ENCODE measurements around the gene CLIP3. TPM values are rescaled to one million over a fixed set of nuclear protein-coding genes. Genes with fewer than 3 reads are reported as not detected.

The CLIP3 gene
- total RNA-seq, 4 donors from 2014 or later: 2.1 to 42.3 (median 4.8) TPM

GRCh38 chr19:36040495-36040894 is 7.8 kb upstream of the CLIP3 start:
- TF ChIP-seq CTCF (IDR thresholded peaks at IDR 0.05): no peak
- TF ChIP-seq POLR2A (IDR thresholded peaks at IDR 0.05): no peak
- WGBS, 2 donors: 80 to 82% methylated on average over 6 of the region's 6 CpGs

GRCh38 chr19:36031308-36031707 is 1.4 kb downstream of the CLIP3 start:
- 88 to 96% methylated on average over 6 of the region's 6 CpGs for WGBS, 2 donors
- intact Hi-C loops (cut with DNase I; ENCODE audit: low total_unique reads): no loop called here
- DNase-seq (ENCODE audit: low spot score in 2 of 2): no peak
- TF ChIP-seq POLR2A (IDR thresholded peaks at IDR 0.05) (no peak), CTCF (IDR thresholded peaks at IDR 0.05) (no peak)
- no peak overlapping the region for H3K4me3 ChIP-seq (ENCODE audit: low read depth, poor library complexity, severe bottlenecking)

More at GRCh38 chr19:36040495-36040894, 7.8 kb upstream of the CLIP3 start:
- DNase-seq (ENCODE audit: low spot score in 2 of 2): no peak
- intact Hi-C loops (cut with DNase I; ENCODE audit: low total_unique reads): no loop called here
- no peak overlapping the region for H3K4me3 ChIP-seq (ENCODE audit: low read depth, poor library complexity, severe bottlenecking)

GRCh38 chr19:36030264-36031148 is 2.2 kb downstream of the CLIP3 start:
- TF ChIP-seq POLR2A (IDR thresholded peaks at IDR 0.05) (no peak), CTCF (IDR thresholded peaks at IDR 0.05) (no peak)
- intact Hi-C loops (cut with DNase I; ENCODE audit: low total_unique reads): no loop called here
- 71 to 72% methylated on average over 8 of the region's 8 CpGs for WGBS, 2 donors
- H3K4me3 ChIP-seq (ENCODE audit: low read depth, poor library complexity, severe bottlenecking): no peak overlapping the region
- DNase-seq (ENCODE audit: low spot score in 2 of 2): no peak

- WGBS, 2 donors: 74 to 76% methylated on average over 10 of the region's 10 CpGs
- intact Hi-C loops (cut with DNase I; ENCODE audit: low total_unique reads): no loop called here
- H3K4me3 ChIP-seq (ENCODE audit: low read depth, poor library complexity, severe bottlenecking): no peak overlapping the region
- TF ChIP-seq POLR2A (IDR thresholded peaks at IDR 0.05): no peak
- no peak for TF ChIP-seq CTCF (IDR thresholded peaks at IDR 0.05)
- DNase-seq (ENCODE audit: low spot score in 2 of 2): no peak
These were observed 4.2 kb downstream of the CLIP3 start for GRCh38 chr19:36028313-36029041.

- no peak overlapping the region for H3K4me3 ChIP-seq (ENCODE audit: low read depth, poor library complexity, severe bottlenecking)
- DNase-seq (ENCODE audit: low spot score in 2 of 2): no peak
- intact Hi-C loops (cut with DNase I; ENCODE audit: low total_unique reads): no loop called here
- TF ChIP-seq CTCF (IDR thresholded peaks at IDR 0.05): no peak
- no peak for TF ChIP-seq POLR2A (IDR thresholded peaks at IDR 0.05)
- 95 to 96% methylated on average over 6 of the region's 6 CpGs for WGBS, 2 donors
These were observed 5.0 kb downstream of the CLIP3 start for GRCh38 chr19:36027696-36028095.
